ENCODE data around the gene ANO7.

The ANO7 gene

DNA sequence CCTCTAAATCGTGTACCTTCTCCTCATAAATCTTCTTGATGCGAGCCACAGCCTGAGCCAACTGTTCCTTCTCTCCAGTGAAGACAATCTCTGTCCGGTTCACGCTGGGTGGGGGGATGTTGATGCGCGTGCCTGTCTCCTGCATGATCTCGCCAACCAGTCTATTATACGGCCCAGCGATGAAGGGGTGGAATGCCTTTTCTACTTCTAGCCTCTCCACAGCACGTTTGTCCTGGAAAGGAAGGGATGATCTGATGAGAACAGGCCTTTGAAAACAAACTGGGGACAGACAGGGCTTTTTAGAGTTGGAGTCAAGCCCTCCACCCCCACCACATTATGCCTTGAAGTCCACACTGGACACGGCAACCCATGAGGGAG is 67.7 kb downstream of the ANO7 start:
- no peak overlapping the region for H3K9ac ChIP-seq (ENCODE audit: low read length)
- H3K4me3 ChIP-seq (ENCODE audit: low read length), result no peak overlapping the region
- H3K36me3 ChIP-seq (ENCODE audit: control insufficient read depth, insufficient read depth, low read length), result peaks cover 20% of the 10 kb centered on the region
- no peaks in the 10 kb centered on the region for H3K27me3 ChIP-seq (ENCODE audit: control insufficient read depth, insufficient read depth, low read length)
- no peaks in the 10 kb centered on the region for H3K9me3 ChIP-seq (ENCODE audit: control insufficient read depth, low read length)
- no peaks in the 10 kb centered on the region for H3K4me1 ChIP-seq (ENCODE audit: control insufficient read depth, insufficient read depth, low read length)

DNA sequence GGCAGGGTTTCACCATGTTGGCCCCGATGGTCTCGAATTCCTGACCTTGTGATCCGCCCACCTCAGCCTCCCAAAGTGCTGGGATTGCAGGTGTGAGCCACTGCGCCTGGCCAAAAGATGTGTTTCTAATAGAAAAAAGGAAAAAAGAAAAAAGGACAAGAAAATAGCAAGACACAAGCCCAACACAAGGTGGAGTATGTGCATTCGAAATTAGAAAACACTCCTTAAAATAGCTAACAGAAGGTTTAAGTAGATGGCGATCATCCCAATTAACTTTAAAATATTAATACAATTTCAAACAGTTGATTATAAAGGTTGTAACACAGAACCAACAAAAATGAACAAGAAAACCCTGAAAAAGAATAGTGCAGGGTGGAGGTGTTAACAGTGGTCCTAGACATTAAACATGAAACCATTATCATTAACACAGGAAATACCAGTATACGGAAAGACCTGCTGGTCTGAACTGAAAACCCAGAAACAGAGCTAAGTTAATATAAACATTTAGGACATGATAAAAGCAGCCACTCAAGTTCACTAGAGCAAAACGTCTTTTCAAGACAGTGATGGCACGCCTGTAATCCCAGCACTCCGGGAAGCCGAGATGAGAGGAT is 69.0 kb downstream of the ANO7 start:
- Histone ChIP-seq H3K27me3 (ENCODE audit: control insufficient read depth, insufficient read depth, low read length) (no peaks in the 10 kb centered on the region), H3K36me3 (ENCODE audit: control insufficient read depth, insufficient read depth, low read length) (peaks cover 16% of the 10 kb centered on the region), H3K4me1 (ENCODE audit: control insufficient read depth, insufficient read depth, low read length) (no peaks in the 10 kb centered on the region), H3K9me3 (ENCODE audit: control insufficient read depth, low read length) (no peaks in the 10 kb centered on the region), H3K4me3 (ENCODE audit: low read length) (no peak overlapping the region), H3K9ac (ENCODE audit: low read length) (no peak overlapping the region)

DNA sequence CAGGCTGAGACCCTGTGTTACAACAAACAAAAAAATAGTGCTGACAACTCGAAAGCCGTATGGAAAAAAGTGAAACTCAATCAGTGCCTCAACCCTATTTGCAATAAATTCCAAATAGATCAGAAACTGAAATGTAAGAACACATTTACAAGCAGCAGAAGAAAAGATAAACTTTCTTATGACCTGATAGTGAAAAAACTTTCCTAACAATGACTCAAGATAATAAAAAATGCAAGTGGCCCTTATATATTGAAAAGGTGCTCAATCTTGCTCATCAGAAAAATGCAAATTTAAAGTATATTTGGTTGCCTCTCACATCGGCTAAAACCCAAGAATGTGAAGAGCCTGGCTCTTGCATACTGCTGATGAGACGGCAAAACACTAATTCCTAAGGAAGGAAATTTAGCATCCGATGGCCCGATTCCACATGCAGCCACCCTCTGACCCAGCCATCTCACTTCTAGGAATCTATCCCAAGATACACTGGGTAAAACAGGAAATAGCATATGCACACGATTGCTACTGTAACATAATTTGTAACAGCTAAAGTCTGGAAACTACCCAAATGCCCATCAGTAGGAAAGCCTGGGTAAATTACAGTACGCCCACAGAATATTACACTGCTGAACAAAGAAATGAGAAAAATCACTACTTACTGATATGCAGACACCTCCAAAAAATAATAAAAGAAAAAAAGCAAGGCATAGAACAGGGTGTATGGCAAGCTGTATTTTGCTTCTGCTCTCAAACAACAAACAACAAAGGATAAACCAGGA is 70.2 kb downstream of the ANO7 start:
- no peak overlapping the region for H3K9ac ChIP-seq (ENCODE audit: low read length)
- no peaks in the 10 kb centered on the region for H3K4me1 ChIP-seq (ENCODE audit: control insufficient read depth, insufficient read depth, low read length)
- H3K9me3 ChIP-seq (ENCODE audit: control insufficient read depth, low read length), result no peaks in the 10 kb centered on the region
- H3K4me3 ChIP-seq (ENCODE audit: low read length), result no peak overlapping the region
- no peaks in the 10 kb centered on the region for H3K27me3 ChIP-seq (ENCODE audit: control insufficient read depth, insufficient read depth, low read length)
- peaks cover 20% of the 10 kb centered on the region for H3K36me3 ChIP-seq (ENCODE audit: control insufficient read depth, insufficient read depth, low read length)

DNA sequence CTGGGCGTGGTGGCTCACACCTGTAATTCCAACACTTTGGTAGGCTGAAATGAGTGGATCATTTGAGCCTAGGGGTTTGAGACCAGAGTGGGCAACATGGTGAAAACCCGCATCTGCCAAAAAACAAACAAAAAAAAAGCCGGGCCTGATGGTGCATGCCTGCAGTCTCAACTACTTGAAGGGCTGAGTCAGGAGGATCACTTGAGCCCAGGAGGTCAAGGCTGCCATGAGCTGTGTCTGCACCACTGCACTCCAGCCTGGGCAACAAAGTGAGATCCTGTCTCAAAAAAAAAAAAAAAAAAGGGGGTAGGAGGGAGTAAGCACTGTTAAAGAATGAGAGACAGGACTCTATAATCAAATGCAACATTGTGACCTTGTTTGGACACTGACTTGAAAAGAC is 72.4 kb downstream of the ANO7 start:
- peaks cover 16% of the 10 kb centered on the region for H3K36me3 ChIP-seq (ENCODE audit: control insufficient read depth, insufficient read depth, low read length)
- no peak overlapping the region for H3K4me3 ChIP-seq (ENCODE audit: low read length)

DNA sequence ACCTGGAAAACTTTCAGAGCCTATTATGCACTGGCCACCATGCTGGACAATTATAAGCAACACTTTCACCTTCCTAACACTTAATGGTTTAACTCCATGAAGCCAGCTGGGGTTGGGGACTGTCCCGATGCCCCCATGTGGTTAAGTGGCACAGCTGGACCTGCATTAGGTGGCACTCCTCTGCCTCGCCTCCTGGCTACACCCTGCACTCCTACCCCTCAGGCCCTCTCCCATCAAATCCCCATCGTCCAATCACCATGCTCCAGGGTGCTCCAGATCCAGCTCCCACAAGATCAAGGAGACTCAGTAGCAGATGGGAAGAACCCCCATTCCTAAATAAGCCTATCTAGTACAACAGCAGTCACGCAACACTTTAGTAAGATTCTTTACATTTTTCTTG is 73.2 kb downstream of the ANO7 start:
- H3K4me1 ChIP-seq (ENCODE audit: control insufficient read depth, insufficient read depth, low read length), result no peaks in the 10 kb centered on the region
- H3K4me3 ChIP-seq (ENCODE audit: low read length), result no peak overlapping the region
- no peaks in the 10 kb centered on the region for H3K9me3 ChIP-seq (ENCODE audit: control insufficient read depth, low read length)
- no peaks in the 10 kb centered on the region for H3K27me3 ChIP-seq (ENCODE audit: control insufficient read depth, insufficient read depth, low read length)
- no peak overlapping the region for H3K9ac ChIP-seq (ENCODE audit: low read length)
- H3K36me3 ChIP-seq (ENCODE audit: control insufficient read depth, insufficient read depth, low read length), result peaks cover 15% of the 10 kb centered on the region

More for the DNA sequence above, 72.4 kb downstream of the ANO7 start:
- Histone ChIP-seq H3K4me1 (ENCODE audit: control insufficient read depth, insufficient read depth, low read length) (no peaks in the 10 kb centered on the region), H3K9ac (ENCODE audit: low read length) (no peak overlapping the region), H3K27me3 (ENCODE audit: control insufficient read depth, insufficient read depth, low read length) (no peaks in the 10 kb centered on the region), H3K9me3 (ENCODE audit: control insufficient read depth, low read length) (no peaks in the 10 kb centered on the region)

DNA sequence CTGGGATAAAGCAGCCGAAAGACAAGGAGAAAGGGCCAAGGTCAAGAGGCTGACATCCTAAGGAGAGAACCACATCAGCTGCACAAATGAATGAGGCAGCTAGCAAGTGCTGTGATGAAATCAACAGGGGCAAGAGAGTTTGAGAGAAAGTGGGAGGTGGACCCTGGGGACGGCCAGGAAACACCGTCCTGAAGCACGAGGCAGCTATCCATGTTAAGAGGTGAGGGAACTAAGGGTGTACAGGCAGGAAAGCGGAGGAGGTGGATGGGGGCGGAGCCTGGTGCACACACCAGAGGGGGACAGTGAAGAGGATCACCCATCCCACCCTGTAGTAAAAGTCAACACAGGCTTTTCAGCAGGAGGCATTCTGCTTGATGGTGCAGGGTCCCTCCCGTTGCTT is 74.6 kb downstream of the ANO7 start:
- Histone ChIP-seq H3K36me3 (ENCODE audit: control insufficient read depth, insufficient read depth, low read length) (peaks cover 18% of the 10 kb centered on the region), H3K27me3 (ENCODE audit: control insufficient read depth, insufficient read depth, low read length) (no peaks in the 10 kb centered on the region), H3K4me1 (ENCODE audit: control insufficient read depth, insufficient read depth, low read length) (no peaks in the 10 kb centered on the region), H3K9me3 (ENCODE audit: control insufficient read depth, low read length) (no peaks in the 10 kb centered on the region), H3K4me3 (ENCODE audit: low read length) (no peak overlapping the region), H3K9ac (ENCODE audit: low read length) (no peak overlapping the region)

DNA sequence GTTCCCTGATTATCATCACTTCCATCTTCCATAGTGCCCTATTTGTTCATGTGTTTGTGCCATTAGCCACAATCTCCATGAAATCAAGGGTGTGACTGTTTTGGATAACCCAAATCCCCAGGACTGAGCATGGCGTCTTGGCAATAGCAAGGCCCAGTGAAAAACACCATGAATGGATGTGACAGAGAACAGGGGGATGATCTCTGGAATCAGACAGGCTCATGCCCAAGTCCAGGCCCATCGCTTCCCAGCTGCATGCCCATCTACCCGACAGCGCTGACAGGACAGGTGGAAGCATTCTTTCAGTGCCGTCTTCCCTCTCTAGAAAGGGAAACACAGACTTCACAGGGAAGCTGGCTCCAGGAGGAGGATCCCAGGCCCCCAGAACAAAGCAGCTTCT is 77.0 kb downstream of the ANO7 start:
- Histone ChIP-seq H3K4me1 (ENCODE audit: control insufficient read depth, insufficient read depth, low read length) (peaks cover 18% of the 10 kb centered on the region), H3K36me3 (ENCODE audit: control insufficient read depth, insufficient read depth, low read length) (peaks cover 18% of the 10 kb centered on the region)

DNA sequence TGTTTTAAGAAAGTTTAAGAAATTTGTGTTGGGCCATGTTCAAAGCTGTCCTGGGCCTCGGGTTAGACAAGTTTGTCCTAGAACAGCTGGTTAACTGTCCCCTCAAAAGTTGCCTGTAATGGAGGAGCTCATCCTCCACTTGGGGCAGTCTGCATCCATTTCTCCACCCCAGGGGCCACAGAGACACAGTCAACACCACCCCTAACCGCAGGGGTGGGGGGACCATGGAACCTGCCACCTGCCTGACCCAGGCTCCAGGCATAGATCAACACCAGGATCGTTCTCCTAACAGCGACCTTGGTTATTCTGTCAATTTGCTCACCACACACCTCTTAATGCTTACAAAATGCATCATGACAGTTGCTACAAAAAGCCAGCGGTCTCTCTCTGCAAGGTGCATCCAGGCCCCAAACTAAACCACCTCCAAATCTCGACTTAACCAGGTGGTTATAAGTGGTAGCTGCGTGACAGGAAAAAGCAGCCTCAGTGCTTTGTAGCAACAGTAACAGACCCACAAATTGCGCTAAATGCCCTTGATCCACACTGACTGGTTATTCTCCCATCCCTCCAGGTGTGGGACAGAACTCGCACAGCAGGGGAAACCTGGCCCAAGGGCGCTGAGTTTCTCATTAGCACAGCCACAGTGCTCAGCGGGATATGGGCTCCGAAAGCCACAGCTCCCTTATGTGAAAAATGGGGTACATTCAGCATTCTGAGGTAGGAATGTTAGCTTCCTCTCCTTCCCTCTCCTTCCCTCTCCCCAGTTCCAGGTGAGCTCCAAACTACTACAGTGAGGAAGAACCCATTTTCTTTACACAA is 79.0 kb downstream of the ANO7 start:
- H3K27me3 ChIP-seq (ENCODE audit: control insufficient read depth, insufficient read depth, low read length), result no peaks in the 10 kb centered on the region
- no peak overlapping the region for H3K4me3 ChIP-seq (ENCODE audit: low read length)
- peaks cover 18% of the 10 kb centered on the region for H3K36me3 ChIP-seq (ENCODE audit: control insufficient read depth, insufficient read depth, low read length)
- H3K9me3 ChIP-seq (ENCODE audit: control insufficient read depth, low read length), result no peaks in the 10 kb centered on the region
- H3K4me1 ChIP-seq (ENCODE audit: control insufficient read depth, insufficient read depth, low read length), result peaks cover 26% of the 10 kb centered on the region
- no peak overlapping the region for H3K9ac ChIP-seq (ENCODE audit: low read length)

More for the DNA sequence above, 77.0 kb downstream of the ANO7 start:
- no peaks in the 10 kb centered on the region for H3K9me3 ChIP-seq (ENCODE audit: control insufficient read depth, low read length)
- H3K9ac ChIP-seq (ENCODE audit: low read length), result no peak overlapping the region
- no peaks in the 10 kb centered on the region for H3K27me3 ChIP-seq (ENCODE audit: control insufficient read depth, insufficient read depth, low read length)
- H3K4me3 ChIP-seq (ENCODE audit: low read length), result no peak overlapping the region

DNA sequence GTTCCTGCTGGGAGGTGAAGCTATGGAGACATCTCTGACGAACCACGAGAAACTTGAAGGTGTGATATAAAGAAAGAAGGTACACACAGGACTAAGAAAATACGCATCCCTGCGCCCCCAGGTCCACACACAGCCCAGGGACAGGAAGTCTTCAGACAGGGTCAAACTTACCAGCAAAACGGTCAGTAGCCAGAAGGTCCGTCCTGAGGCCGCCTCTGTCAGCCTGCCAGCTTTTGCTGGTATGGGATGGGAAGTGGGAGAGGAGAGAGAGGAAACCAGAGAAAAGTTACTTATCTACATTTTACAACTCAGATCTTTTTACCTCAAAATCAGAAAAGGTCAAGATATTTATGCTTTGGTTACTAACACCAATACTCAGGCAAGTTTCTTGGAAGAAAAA is 79.8 kb downstream of the ANO7 start:
- H3K4me3 ChIP-seq (ENCODE audit: low read length), result no peak overlapping the region
- peaks cover 31% of the 10 kb centered on the region for H3K4me1 ChIP-seq (ENCODE audit: control insufficient read depth, insufficient read depth, low read length)
- no peaks in the 10 kb centered on the region for H3K27me3 ChIP-seq (ENCODE audit: control insufficient read depth, insufficient read depth, low read length)
- no peak overlapping the region for H3K9ac ChIP-seq (ENCODE audit: low read length)
- peaks cover 15% of the 10 kb centered on the region for H3K36me3 ChIP-seq (ENCODE audit: control insufficient read depth, insufficient read depth, low read length)
- no peaks in the 10 kb centered on the region for H3K9me3 ChIP-seq (ENCODE audit: control insufficient read depth, low read length)

DNA sequence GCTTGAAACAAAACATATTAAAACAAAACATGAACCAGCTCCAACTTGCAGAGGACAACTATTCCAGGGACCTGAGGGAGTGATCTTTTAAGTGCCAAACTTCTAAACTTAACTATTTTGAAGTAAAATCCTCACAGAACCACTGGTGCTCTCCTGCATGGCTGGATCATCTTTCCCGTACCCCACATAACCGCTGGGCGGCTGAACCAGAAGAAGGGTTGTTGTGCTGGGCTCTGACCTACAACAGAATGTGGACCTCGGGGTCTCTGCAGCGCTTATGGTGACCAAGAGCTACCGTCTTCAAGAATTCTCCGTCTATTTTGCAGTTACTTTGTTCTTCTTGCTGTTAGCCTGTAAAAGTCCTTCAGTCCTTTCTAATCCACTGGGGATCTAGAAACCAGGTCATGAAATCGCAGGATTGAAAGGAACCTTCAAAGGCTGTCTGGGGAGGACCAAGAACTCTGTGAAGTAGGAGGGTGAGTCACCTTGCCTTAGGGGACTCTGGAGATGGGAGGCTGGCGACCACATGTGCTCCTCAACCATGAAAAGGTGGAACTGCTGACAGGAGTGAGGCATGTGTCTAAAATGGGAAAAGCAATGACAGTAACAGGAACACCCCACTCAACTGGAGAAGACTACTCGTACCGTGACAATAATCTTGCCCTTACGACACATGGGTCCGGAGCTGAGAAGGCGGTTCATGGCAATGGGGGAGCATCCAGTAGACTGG is 80.4 kb downstream of the ANO7 start:
- no peaks in the 10 kb centered on the region for H3K27me3 ChIP-seq (ENCODE audit: control insufficient read depth, insufficient read depth, low read length)
- H3K9me3 ChIP-seq (ENCODE audit: control insufficient read depth, low read length), result no peaks in the 10 kb centered on the region
- no peak overlapping the region for H3K4me3 ChIP-seq (ENCODE audit: low read length)
- H3K36me3 ChIP-seq (ENCODE audit: control insufficient read depth, insufficient read depth, low read length), result peaks cover 14% of the 10 kb centered on the region
- H3K4me1 ChIP-seq (ENCODE audit: control insufficient read depth, insufficient read depth, low read length), result peaks cover 34% of the 10 kb centered on the region
- H3K9ac ChIP-seq (ENCODE audit: low read length), result no peak overlapping the region

DNA sequence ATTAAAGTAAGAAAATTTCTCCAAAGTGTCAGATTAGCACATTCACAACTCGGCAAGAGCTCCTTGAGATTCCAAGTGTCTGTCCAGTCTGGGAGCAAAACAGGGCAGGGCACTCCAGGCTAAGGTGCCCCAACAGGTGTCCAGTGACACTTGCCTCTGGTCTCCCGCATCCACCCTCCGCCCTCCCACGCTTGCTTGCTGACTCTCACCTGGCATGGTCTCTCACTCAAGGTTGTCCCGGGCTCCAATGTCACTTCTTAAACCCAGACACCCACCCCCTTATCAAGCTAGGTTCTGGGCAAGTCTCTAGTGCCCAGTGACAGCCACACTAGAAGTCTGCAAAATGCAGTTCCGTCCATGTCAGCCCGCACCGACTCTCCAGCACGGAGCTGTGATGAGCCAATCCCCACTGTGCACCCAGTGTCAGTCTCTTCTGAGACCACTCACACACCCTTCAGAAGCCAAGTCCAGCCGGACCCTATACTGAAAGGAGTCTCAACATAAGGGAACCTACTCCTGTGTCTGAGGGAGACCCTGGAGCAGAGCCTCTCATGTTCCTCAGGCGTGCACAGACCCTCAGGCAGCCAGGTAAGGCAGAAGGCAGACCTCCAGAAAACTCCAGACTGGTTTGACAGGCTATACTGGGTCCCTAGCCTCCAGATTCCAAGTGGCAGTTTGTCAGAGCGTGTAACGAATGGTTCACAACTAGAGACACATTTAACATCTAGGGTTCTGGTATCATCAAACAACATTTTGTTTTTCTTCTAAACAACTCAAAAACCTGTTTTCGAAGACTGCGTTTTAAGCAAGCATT is 81.4 kb downstream of the ANO7 start:
- peaks cover 10% of the 10 kb centered on the region for H3K36me3 ChIP-seq (ENCODE audit: control insufficient read depth, insufficient read depth, low read length)
- no peak overlapping the region for H3K4me3 ChIP-seq (ENCODE audit: low read length)
- peaks cover 34% of the 10 kb centered on the region for H3K4me1 ChIP-seq (ENCODE audit: control insufficient read depth, insufficient read depth, low read length)
- no peak overlapping the region for H3K9ac ChIP-seq (ENCODE audit: low read length)
- H3K9me3 ChIP-seq (ENCODE audit: control insufficient read depth, low read length), result no peaks in the 10 kb centered on the region
- no peaks in the 10 kb centered on the region for H3K27me3 ChIP-seq (ENCODE audit: control insufficient read depth, insufficient read depth, low read length)

Measured in mucosa of stomach (tissue), 1 donor.